NB4 (cell line): ENCODE results near the gene COL6A2.

ENCODE experiments used
- MYC ChIP-seq: IDR thresholded peaks from 2 replicates; pipeline ENCODE4 v1.6.1; 2011; ENCODE audit warnings: low read depth, low read length
- TF ChIP-seq, protein P1 (sequence below): IDR thresholded peaks from one replicate; pipeline ENCODE4 v1.5.1; 2012; ENCODE audit warnings: low read depth, low read length
- TF ChIP-seq, protein P2 (sequence below): IDR thresholded peaks from 2 replicates; pipeline ENCODE4 v1.6.1; 2011; ENCODE audit warnings: low read depth, low read length

DNA sequence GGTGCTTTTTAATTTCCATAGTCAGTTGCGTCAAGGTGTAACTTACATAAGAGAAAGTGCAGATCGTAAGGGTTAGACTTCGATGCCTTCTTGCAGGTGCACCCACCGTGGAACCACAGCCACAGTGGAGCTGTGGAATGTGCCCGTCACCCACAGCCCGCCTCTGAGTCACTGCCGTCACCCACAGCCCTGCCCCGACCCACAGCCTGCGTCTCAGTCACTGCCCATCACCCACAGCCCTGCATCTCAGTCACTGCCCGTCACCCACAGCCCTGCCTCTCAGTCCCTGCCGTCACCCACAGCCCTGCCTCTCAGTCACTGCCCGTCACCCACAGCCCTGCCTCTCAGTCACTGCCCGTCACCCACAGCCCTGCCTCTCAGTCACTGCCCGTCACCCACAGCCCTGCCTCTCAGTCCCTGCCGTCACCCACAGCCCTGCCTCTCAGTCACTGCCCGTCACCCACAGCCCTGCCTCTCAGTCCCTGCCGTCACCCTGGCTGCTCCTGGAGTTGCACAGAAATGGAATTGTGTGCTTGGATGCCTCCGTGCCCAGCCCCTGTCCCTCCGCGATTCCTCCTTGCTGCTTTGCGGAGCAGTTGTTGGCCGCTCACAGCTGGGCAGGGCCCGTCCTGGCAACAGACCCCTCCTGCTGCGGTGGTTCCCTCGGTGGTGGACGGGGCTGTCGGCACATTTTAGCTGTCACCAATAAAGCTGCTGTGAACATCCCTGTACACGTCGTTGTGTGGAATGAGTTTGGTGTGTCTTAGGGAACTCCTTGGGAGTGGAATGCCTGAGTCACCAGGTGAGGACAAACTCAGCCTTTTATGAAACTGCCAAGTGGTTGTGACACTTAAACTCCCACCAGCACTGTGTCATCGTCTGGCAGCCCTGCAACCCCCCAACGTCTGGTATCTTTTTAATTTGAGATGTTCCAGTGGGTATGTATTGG lies 44.9 kb upstream of the COL6A2 start:
- TF ChIP-seq, protein P1, sequence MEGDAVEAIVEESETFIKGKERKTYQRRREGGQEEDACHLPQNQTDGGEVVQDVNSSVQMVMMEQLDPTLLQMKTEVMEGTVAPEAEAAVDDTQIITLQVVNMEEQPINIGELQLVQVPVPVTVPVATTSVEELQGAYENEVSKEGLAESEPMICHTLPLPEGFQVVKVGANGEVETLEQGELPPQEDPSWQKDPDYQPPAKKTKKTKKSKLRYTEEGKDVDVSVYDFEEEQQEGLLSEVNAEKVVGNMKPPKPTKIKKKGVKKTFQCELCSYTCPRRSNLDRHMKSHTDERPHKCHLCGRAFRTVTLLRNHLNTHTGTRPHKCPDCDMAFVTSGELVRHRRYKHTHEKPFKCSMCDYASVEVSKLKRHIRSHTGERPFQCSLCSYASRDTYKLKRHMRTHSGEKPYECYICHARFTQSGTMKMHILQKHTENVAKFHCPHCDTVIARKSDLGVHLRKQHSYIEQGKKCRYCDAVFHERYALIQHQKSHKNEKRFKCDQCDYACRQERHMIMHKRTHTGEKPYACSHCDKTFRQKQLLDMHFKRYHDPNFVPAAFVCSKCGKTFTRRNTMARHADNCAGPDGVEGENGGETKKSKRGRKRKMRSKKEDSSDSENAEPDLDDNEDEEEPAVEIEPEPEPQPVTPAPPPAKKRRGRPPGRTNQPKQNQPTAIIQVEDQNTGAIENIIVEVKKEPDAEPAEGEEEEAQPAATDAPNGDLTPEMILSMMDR = no peak
- TF ChIP-seq, protein P2, sequence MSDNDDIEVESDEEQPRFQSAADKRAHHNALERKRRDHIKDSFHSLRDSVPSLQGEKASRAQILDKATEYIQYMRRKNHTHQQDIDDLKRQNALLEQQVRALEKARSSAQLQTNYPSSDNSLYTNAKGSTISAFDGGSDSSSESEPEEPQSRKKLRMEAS = no peak
- TF ChIP-seq MYC = no peak
